GM12878 (cell line): ENCODE results near the gene NES. TPM values are rescaled to one million over a fixed set of nuclear protein-coding genes. Genes with fewer than 3 reads are reported as not detected.

Source experiments
- ATAC-seq: fragments of 200-7000 bp; cut with Tn5 transposase; 3 replicates; pipeline ENCODE4 v1.9.1; 2020; ENCODE audit warnings: mild to moderate bottlenecking, moderate library complexity
- BruUV-seq: library from RNA; stranded (reverse); fragments of 400-500 nt; replicated peaks from 2 replicates; lab custom pipeline; 2021; lab: Mats Ljungman, UMichigan
- CTCF ChIA-PET: fragments of 300-600 bp; sonication (Branson Sonifier 250); formaldehyde crosslinking; extraction: SDS; loops from one replicate; lab custom pipeline; 2021; ENCODE audit warnings: inconsistent platforms; lab: Yijun Ruan, JAX
- POLR2A ChIA-PET: fragments of 350-600 bp; formaldehyde crosslinking; extraction: SDS; loops from one replicate; lab custom pipeline; 2021; ENCODE audit warnings: inconsistent platforms; lab: Charles Lee
- RAD21 ChIA-PET: fragments of 300-600 bp; sonication (Branson Sonifier 250); formaldehyde crosslinking; loops from one replicate; lab custom pipeline; 2023; ENCODE audit warnings: antibody characterized with exemption; ENCODE audit not compliant: unreplicated experiment; lab: Charles Lee
- SMC1A ChIA-PET: fragments of 300-600 bp; sonication (Branson Sonifier 250); formaldehyde crosslinking; loops from one replicate; lab custom pipeline; 2023; ENCODE audit not compliant: unreplicated experiment, uncharacterized antibody; lab: Charles Lee
- DNase-seq: peaks from one replicate; pipeline ENCODE4 v3.0.0-alpha.2; 2011; ENCODE audit warnings: low read depth, low spot score
- FAIRE-seq: peaks from 3 replicates; lab custom pipeline; 2011; peaks lifted over from hg19 to GRCh38; lab: Jason Lieb, UNC
- H2AFZ ChIP-seq: 2 replicates; pipeline ENCODE4 v1.6.0; 2011; ENCODE audit warnings: low read depth, low read length, control low read depth; ENCODE audit not compliant: control insufficient read depth
- H3K27ac ChIP-seq: 2 replicates; pipeline ENCODE4 v1.5.1; 2011; ENCODE audit warnings: control low read depth; ENCODE audit not compliant: control insufficient read depth, insufficient read depth
- H3K27me3 ChIP-seq, 2 experiments: replicated peaks in 1 of 2; 2 replicates each; pipeline versions ENCODE4 v1.6.0 to v1.6.1; 2011; ENCODE audit warnings: low read length in 1 of 2; ENCODE audit not compliant: control insufficient read depth in 2 of 2, insufficient read depth in 2 of 2
- H3K36me3 ChIP-seq, 2 experiments: 2 replicates each; pipeline ENCODE4 v1.5.1; 2011; ENCODE audit warnings: low read length in 1 of 2; ENCODE audit not compliant: control insufficient read depth in 2 of 2, insufficient read depth in 2 of 2
- H3K4me1 ChIP-seq: 2 replicates; pipeline ENCODE4 v1.6.1; 2011; ENCODE audit warnings: mild to moderate bottlenecking, low read length, moderate library complexity, mixed read lengths; ENCODE audit not compliant: control insufficient read depth, insufficient read depth
- H3K4me2 ChIP-seq: 2 replicates; pipeline ENCODE4 v1.6.0; 2011; ENCODE audit warnings: control low read depth; ENCODE audit not compliant: control insufficient read depth, insufficient read depth
- H3K4me3 ChIP-seq: fragments of 200-600 bp; sonication (generic); 2 replicates; pipeline ENCODE4 v1.5.1; 2016
- H3K79me2 ChIP-seq: 2 replicates; pipeline ENCODE4 v1.6.0; 2011; ENCODE audit warnings: low read length; ENCODE audit not compliant: control insufficient read depth, insufficient read depth
- H3K9ac ChIP-seq: 2 replicates; pipeline ENCODE4 v1.8.0; 2011; ENCODE audit warnings: low read length, control low read depth, mixed read lengths; ENCODE audit not compliant: control insufficient read depth, insufficient read depth
- H3K9me3 ChIP-seq: replicated peaks from 3 replicates; pipeline ENCODE4 v1.5.1; 2011; ENCODE audit warnings: mild to moderate bottlenecking, low read length; ENCODE audit not compliant: control insufficient read depth, insufficient read depth
- H4K20me1 ChIP-seq: 2 replicates; pipeline ENCODE4 v1.6.0; 2011; ENCODE audit not compliant: control insufficient read depth, insufficient read depth
- SMARCA5 ChIP-seq: fragments of 450-650 bp; IDR thresholded peaks from 2 replicates; pipeline ENCODE4 v1.6.1; 2017; ENCODE audit warnings: mild to moderate bottlenecking
- SREBF1 ChIP-seq: IDR thresholded peaks from 2 replicates; pipeline ENCODE4 v1.6.1; 2012; ENCODE audit warnings: mild to moderate bottlenecking, low read length
- ZNF207 ChIP-seq: fragments of 450-650 bp; IDR thresholded peaks from 2 replicates; pipeline ENCODE4 v1.6.1; 2014; ENCODE audit warnings: antibody characterized with exemption, mild to moderate bottlenecking, borderline replicate concordance
- WGBS: methylation state at CpG from one replicate; pipeline ENCODE4 v1.1.6; 2016; ENCODE audit warnings: low lambda C conversion rate; ENCODE audit not compliant: insufficient replicate concordance, insufficient coverage; ENCODE audit errors: missing lambda C conversion rate; 5-methylcytosine and 5-hydroxymethylcytosine counted together
- in situ Hi-C: fragments of 300-500 bp; cut with MboI; formaldehyde crosslinking; loops from 9 replicates; pipeline ENCODE4 v1.14.3; 2018; ENCODE audit warnings: mixed read lengths
- intact Hi-C: fragments of 100-400 bp; cut with micrococcal nuclease; formaldehyde crosslinking; loops from one replicate; pipeline ENCODE4 v1.14.2; 2022; ENCODE audit not compliant: unreplicated experiment
- polyA plus RNA-seq, 11 experiments: library from polyadenylated mRNA; depleted of rRNA in 4 of 11; unstranded in 6 of 11; stranded (reverse) in 5 of 11; fragments of >200 nt; fragmentation: Nextera tagmentation in 4 of 11; fragmentation: Illumina TruSeq in 1 of 11; extraction: Ambion mirVana in 4 of 11; extraction: Trizol in 1 of 11; gene quantifications; 1 replicate in 1 of 11; 2 replicates in 10 of 11; pipeline versions ENCODE4 v1.2.1 to v1.2.3, GENCODE V29; 2011 to 2016; ENCODE audit warnings: inconsistent platforms in 2 of 11, missing spikeins in 2 of 11, low read depth in 1 of 11
- total RNA-seq, 4 experiments: library from RNA; depleted of rRNA in 3 of 4; stranded (reverse); fragments of >200 nt in 3 of 4; fragmentation: Illumina TruSeq in 1 of 4; extraction: Trizol in 1 of 4; gene quantifications; 2 replicates each; pipeline versions ENCODE4 v1.2.1 to v1.2.3, GENCODE V29; 2013 to 2021

NES gene
- total and polyA plus RNA-seq, 10 of the 15 experiments (the other 5 are each of a cell fraction or from before 2014, with no cell fraction given), result under 0.01 to 0.15 (median 0.02) TPM; not detected in 4

GRCh38 chr1:156689953-156690674, 12.9 kb upstream of the NES start:
- Histone ChIP-seq H4K20me1 (peaks cover 4% of the 10 kb centered on the region; the same call in 1 of the 2 replicates), H3K36me3 (no peaks in the 10 kb centered on the region), H3K4me1 (no peaks in the 10 kb centered on the region), H3K79me2 (no peaks in the 10 kb centered on the region), H3K4me3 (no peak overlapping the region), H3K4me2 (no peak overlapping the region), H3K27ac (no peak overlapping the region), H3K9ac (no peak overlapping the region), H2AFZ (no peak overlapping the region), H3K27me3 (peaks cover 18 to 33% of the 10 kb centered on the region in 2 experiments), H3K9me3 (no peaks in the 10 kb centered on the region)
- intact Hi-C loops, result loop anchor here (1.0 kb wide), 3 partner anchors 36 to 200 kb away; partner anchors contain the start of gene NTRK1
- DNase-seq (no peak), ATAC-seq (no peak), FAIRE-seq (no peak)
- ChIA-PET CTCF (interaction anchor here (0.6 to 11.1 kb wide), 53 partner anchors 8 to 1116 kb away, joined by 3 to 433 read pairs (median 5); partner anchors contain the start of genes CRABP2, HAPLN2, HDGF and INSRR), POLR2A (interaction anchor here (1.1 to 3.1 kb wide), 3 partner anchors 36 to 172 kb away, joined by 4 to 21 read pairs (median 4); no protein-coding TSS in a partner anchor), SMC1A (interaction anchor here (0.6 to 4.0 kb wide), 25 partner anchors 9 to 242 kb away, joined by 3 to 168 read pairs (median 5); partner anchors contain the start of genes CRABP2, ISG20L2, METTL25B and NTRK1), RAD21 (interaction anchor here (0.6 to 10.2 kb wide), 32 partner anchors 10 to 475 kb away, joined by 3 to 173 read pairs (median 5); partner anchors contain the start of genes CRABP2, INSRR, ISG20L2 and METTL25B)
- BruUV-seq, result no TSS peak
- 26% methylated on average over 9 of the region's 10 CpGs for WGBS
- in situ Hi-C loops, result loop anchor here (5.0 kb wide), 1 partner anchor 172 kb away; the partner anchor contains the start of gene NTRK1
- 0 out of 2 replicates have a peak, but pooled peaks have one; percentile 50 for TF ChIP-seq SMARCA5
- no peak for TF ChIP-seq SREBF1
- TF ChIP-seq ZNF207, result no peak
